ENCODE data around the gene AKAP10. TPM values are rescaled to one million over a fixed set of nuclear protein-coding genes. Genes with fewer than 3 reads are reported as not detected.
A peak's percentile ranks its signal among the peaks of the same experiment; 100 is the strongest.
"Not testable (repeated sequence)": the region's sequence is repeated elsewhere in the genome, so short reads cannot be mapped to it uniquely, and the experiment has no call there.

Gene AKAP10
- total RNA-seq: 10 to 100 TPM; 18.7 to 36.8 (median 25.3) TPM

GRCh38 chr17:19977293-19978208, at the start of gene AKAP10:
Gene AKAP10, minus strand, starts transcription at chr17:19977828. Its CDS starts 149 bp downstream, at chr17:19977679.
- H3K27ac ChIP-seq: peak within 1 kb of the TSS; percentile 88 to 94 (median 92)
- H3K4me3 ChIP-seq: peak within 1 kb of the TSS; percentile 68 to 99 (median 92)
- H3K36me3 ChIP-seq: no peaks in the 10 kb centered on the region
- no peaks in the 10 kb centered on the region for H3K9me3 ChIP-seq
- TF ChIP-seq POLR2AphosphoS5 (IDR thresholded peaks at IDR 0.05) (peak; percentile 62 to 75 (median 66)), CTCF (IDR thresholded peaks at IDR 0.05) (no peak), POLR2A (IDR thresholded peaks at IDR 0.05) (peak; percentile 73)
- H3K27me3 ChIP-seq: no peaks in the 10 kb centered on the region
- in situ Hi-C loops (cut with MboI; ENCODE audit: low pct_ligation_motif_present in 1 of 4, low pct_unique_long_range_greater_than_20kb in 1 of 4, low sequenced_read_pairs in 3 of 4) (loop anchor here in 1 of 4 donors (25.0 kb wide), 1 partner anchor 335 kb away; no protein-coding TSS in a partner anchor), intact Hi-C loops (cut with DNase I; ENCODE audit: low total_unique reads) (no loop called here)
- 0% methylated on average over 2 to 50 of the region's 75 CpGs for WGBS, 2 donors (ENCODE audit: low coverage in 1 of 2)
- peak; percentile 96 for DNase-seq
- peaks cover 15 to 22% (median 20%) of the 10 kb centered on the region in 4 donors for H3K4me1 ChIP-seq

GRCh38 chr17:20026960-20027359, 49.3 kb upstream of the AKAP10 start:
- in situ Hi-C loops (cut with MboI; ENCODE audit: low pct_ligation_motif_present in 1 of 4, low pct_unique_long_range_greater_than_20kb in 1 of 4, low sequenced_read_pairs in 3 of 4): no loop called here
- H3K27ac ChIP-seq: no peak overlapping the region
- intact Hi-C loops (cut with DNase I; ENCODE audit: low total_unique reads): no loop called here
- no peaks in the 10 kb centered on the region for H3K9me3 ChIP-seq
- no peak overlapping the region for H3K4me3 ChIP-seq
- TF ChIP-seq POLR2AphosphoS5 (IDR thresholded peaks at IDR 0.05) (no peak), POLR2A (IDR thresholded peaks at IDR 0.05) (no peak)
- H3K4me1 ChIP-seq: no peaks in the 10 kb centered on the region
- H3K27me3 ChIP-seq: peaks cover 6% of the 10 kb centered on the region
- no peak for DNase-seq
- no peaks in the 10 kb centered on the region for H3K36me3 ChIP-seq

GRCh38 chr17:20022701-20023100, 45.1 kb upstream of the AKAP10 start:
- no peak overlapping the region for H3K27ac ChIP-seq
- no peaks in the 10 kb centered on the region for H3K36me3 ChIP-seq
- intact Hi-C loops (cut with DNase I; ENCODE audit: low total_unique reads): no loop called here
- no peak overlapping the region for H3K4me3 ChIP-seq
- in situ Hi-C loops (cut with MboI; ENCODE audit: low pct_ligation_motif_present in 1 of 4, low pct_unique_long_range_greater_than_20kb in 1 of 4, low sequenced_read_pairs in 3 of 4): no loop called here
- WGBS, 2 donors (ENCODE audit: low coverage in 1 of 2): 65 to 85% methylated on average over 4 of the region's 4 CpGs
- no peaks in the 10 kb centered on the region for H3K9me3 ChIP-seq
- TF ChIP-seq CTCF (IDR thresholded peaks at IDR 0.05) (no peak), POLR2A (IDR thresholded peaks at IDR 0.05) (no peak), POLR2AphosphoS5 (IDR thresholded peaks at IDR 0.05) (no peak), EP300 (IDR thresholded peaks at IDR 0.05; ENCODE audit: low read depth) (no peak)
- no peak for DNase-seq
- no peaks in the 10 kb centered on the region for H3K4me1 ChIP-seq
- peaks cover 4% of the 10 kb centered on the region for H3K27me3 ChIP-seq

GRCh38 chr17:20016475-20016992, 38.9 kb upstream of the AKAP10 start:
- intact Hi-C loops (cut with DNase I; ENCODE audit: low total_unique reads); DNase-seq; H3K27ac ChIP-seq; H3K4me1 ChIP-seq; H3K4me3 ChIP-seq; in situ Hi-C loops (cut with MboI; ENCODE audit: low pct_ligation_motif_present in 1 of 4, low pct_unique_long_range_greater_than_20kb in 1 of 4, low sequenced_read_pairs in 3 of 4); H3K36me3 ChIP-seq; H3K9me3 ChIP-seq: not testable (repeated sequence)
- 99% methylated on average over 14 of the region's 32 CpGs; no CpG with 5 or more reads in 1 of the 2 donors for WGBS, 2 donors (ENCODE audit: low coverage in 1 of 2)
- peaks cover 40% of the 10 kb centered on the region for H3K27me3 ChIP-seq

- peaks cover 81% of the 10 kb centered on the region for H3K27me3 ChIP-seq
- intact Hi-C loops (cut with DNase I; ENCODE audit: low total_unique reads) (no loop called here), in situ Hi-C loops (cut with MboI; ENCODE audit: low pct_ligation_motif_present in 1 of 4, low pct_unique_long_range_greater_than_20kb in 1 of 4, low sequenced_read_pairs in 3 of 4) (no loop called here)
- H3K4me3 ChIP-seq: no peak overlapping the region
- 63 to 69% methylated on average over 2 of the region's 2 CpGs for WGBS, 2 donors (ENCODE audit: low coverage in 1 of 2)
- no peak for TF ChIP-seq EP300 (IDR thresholded peaks at IDR 0.05; ENCODE audit: low read depth)
- TF ChIP-seq POLR2A (IDR thresholded peaks at IDR 0.05): no peak
- TF ChIP-seq POLR2AphosphoS5 (IDR thresholded peaks at IDR 0.05): no peak
- no peak for TF ChIP-seq CTCF (IDR thresholded peaks at IDR 0.05)
- H3K4me1 ChIP-seq: peaks cover 0 to 19% (median 14%) of the 10 kb centered on the region in 4 donors
- no peak for DNase-seq
- H3K27ac ChIP-seq: no peak overlapping the region
- H3K9me3 ChIP-seq: no peaks in the 10 kb centered on the region
- no peaks in the 10 kb centered on the region for H3K36me3 ChIP-seq
Measured at GRCh38 chr17:20012017-20012536, 34.4 kb upstream of the AKAP10 start.
